Aorta (tissue), 5 donors: ENCODE data around the gene PIEZO2. TPM values are rescaled to one million over a fixed set of nuclear protein-coding genes. Genes with fewer than 3 reads are reported as not detected.

Source experiments
- ATAC-seq: fragments of 200-7000 bp; cut with Tn5 transposase; one replicate; pipeline ENCODE4 v1.9.1; 2022; ENCODE audit warnings: moderate library complexity; ENCODE audit not compliant: low FRiP score
- DNase-seq, 2 donors: peaks; one replicate each; pipeline ENCODE4 v3.0.0-alpha.2; 2020
- H3K27ac ChIP-seq, 2 donors: one replicate each; pipeline ENCODE4 v1.5.1; 2013; ENCODE audit warnings: low read length in 2 of 2, mild to moderate bottlenecking in 2 of 2, moderate library complexity in 2 of 2, control low read depth in 1 of 2, inconsistent platforms in 1 of 2, low read depth in 1 of 2
- H3K27me3 ChIP-seq, 2 donors: one replicate each; pipeline ENCODE4 v1.6.1; 2013; ENCODE audit warnings: control low read depth in 1 of 2, low read length in 1 of 2, mild to moderate bottlenecking in 1 of 2, moderate library complexity in 1 of 2; ENCODE audit not compliant: insufficient read depth in 2 of 2, control insufficient read depth in 1 of 2
- H3K36me3 ChIP-seq, 2 donors: one replicate each; pipeline ENCODE4 v1.6.1; 2013; ENCODE audit warnings: control low read depth in 1 of 2, low read length in 1 of 2, mild to moderate bottlenecking in 1 of 2; ENCODE audit not compliant: insufficient read depth in 2 of 2, control insufficient read depth in 1 of 2
- H3K4me1 ChIP-seq, 2 donors: one replicate each; pipeline ENCODE4 v1.6.1; 2013; ENCODE audit warnings: low read length in 2 of 2, control low read depth in 1 of 2, mild to moderate bottlenecking in 1 of 2, moderate library complexity in 1 of 2; ENCODE audit not compliant: insufficient read depth in 2 of 2, control insufficient read depth in 1 of 2
- H3K4me3 ChIP-seq, 2 donors: one replicate each; pipeline ENCODE4 v1.5.1; 2013; ENCODE audit warnings: low read length in 2 of 2, control low read depth in 1 of 2, mild to moderate bottlenecking in 1 of 2
- H3K9me3 ChIP-seq: one replicate; pipeline ENCODE4 v1.6.1; 2013; ENCODE audit warnings: mild to moderate bottlenecking, low read length; ENCODE audit not compliant: control insufficient read depth
- WGBS, 2 donors: extraction: QIAGEN DNeasy Blood & Tissue Kit; methylation state at CpG; one replicate each; pipeline ENCODE4 v1.1.7; 2013; 5-methylcytosine and 5-hydroxymethylcytosine counted together
- intact Hi-C, 2 donors: fragments of 100-400 bp; cut with DNase I; formaldehyde crosslinking; loops; one replicate each; pipeline versions ENCODE4 v1.14.2 to v1.15.0; 2022
- polyA plus RNA-seq, 2 donors: library from polyadenylated mRNA; stranded (reverse); fragments of 200-250 nt; gene quantifications; one replicate each; pipeline ENCODE4 v1.2.3, GENCODE V29; 2013
- total RNA-seq, 2 donors: library from RNA; stranded (reverse); fragmentation: NEBNext Ultra II Directional; extraction: Animal tissue kit (Norgen Biotek cat#: 25700); gene quantifications; one replicate each; pipeline ENCODE4 v1.2.1, GENCODE V29; 2021
- donor health status: healthy with polysubstance abuse.
- donor health status: Bipolar disorder and iron deficiency.
- donor health status: DM: no; HTN: no; CAD: no.
- donor health status: DM: no; HTN: no; CAD: no.
- donor health status: DM: yes; HTN: yes; CAD: no.

The PIEZO2 gene
- total and polyA plus RNA-seq, 4 donors, result 0.50 to 8.8 (median 1.6) TPM

- H3K4me1 ChIP-seq, result no peaks in the 10 kb centered on the region
- 95 to 97% methylated on average over 2 of the region's 2 CpGs for WGBS, 2 donors
- H3K4me3 ChIP-seq, result no peak overlapping the region
- no peak overlapping the region for H3K27ac ChIP-seq
- DNase-seq, result no peak
- intact Hi-C loops, result no loop called here
- peaks cover 4% of the 10 kb centered on the region for H3K9me3 ChIP-seq
- no peaks in the 10 kb centered on the region for H3K36me3 ChIP-seq
- H3K27me3 ChIP-seq, result no peaks in the 10 kb centered on the region
- no peak for ATAC-seq
Measured at GRCh38 chr18:10826400-10826799, 323.0 kb downstream of the PIEZO2 start.

GRCh38 chr18:10822456-10822855, 326.9 kb downstream of the PIEZO2 start:
- H3K4me1 ChIP-seq, result no peaks in the 10 kb centered on the region
- no peak for ATAC-seq
- no peak overlapping the region for H3K27ac ChIP-seq
- no peak for DNase-seq
- H3K36me3 ChIP-seq, result no peaks in the 10 kb centered on the region
- WGBS, 2 donors, result 57 to 67% methylated on average over 6 of the region's 6 CpGs
- peaks cover 2% of the 10 kb centered on the region for H3K9me3 ChIP-seq
- H3K4me3 ChIP-seq, result no peak overlapping the region
- intact Hi-C loops, result no loop called here
- H3K27me3 ChIP-seq, result no peaks in the 10 kb centered on the region

GRCh38 chr18:10820681-10821080, 328.7 kb downstream of the PIEZO2 start:
- ATAC-seq, result no peak
- no peaks in the 10 kb centered on the region for H3K36me3 ChIP-seq

GRCh38 chr18:10814336-10814735, 335.0 kb downstream of the PIEZO2 start:
- WGBS, 2 donors, result 88 to 94% methylated on average over 4 of the region's 4 CpGs
- H3K9me3 ChIP-seq, result peaks cover 2% of the 10 kb centered on the region
- H3K36me3 ChIP-seq, result no peaks in the 10 kb centered on the region
- H3K4me3 ChIP-seq, result no peak overlapping the region
- H3K4me1 ChIP-seq, result no peaks in the 10 kb centered on the region
- DNase-seq (no peak), ATAC-seq (no peak)
- no peak overlapping the region for H3K27ac ChIP-seq
- H3K27me3 ChIP-seq, result no peaks in the 10 kb centered on the region
- intact Hi-C loops, result no loop called here

More at GRCh38 chr18:10820681-10821080, 328.7 kb downstream of the PIEZO2 start:
- intact Hi-C loops, result no loop called here
- Histone ChIP-seq H3K27ac (no peak overlapping the region), H3K9me3 (no peaks in the 10 kb centered on the region), H3K4me3 (no peak overlapping the region), H3K27me3 (no peaks in the 10 kb centered on the region), H3K4me1 (no peaks in the 10 kb centered on the region)
- WGBS, 2 donors, result 56 to 81% methylated on average over 5 of the region's 5 CpGs
- DNase-seq, result no peak

GRCh38 chr18:10805587-10806118, 343.7 kb downstream of the PIEZO2 start:
- H3K4me3 ChIP-seq, result no peak overlapping the region
- no peaks in the 10 kb centered on the region for H3K27me3 ChIP-seq
- 97 to 99% methylated on average over 3 of the region's 3 CpGs for WGBS, 2 donors
- no peaks in the 10 kb centered on the region for H3K9me3 ChIP-seq
- intact Hi-C loops, result loop anchor here in 1 of 2 donors (10.0 kb wide), 1 partner anchor 61 kb away; no protein-coding TSS in a partner anchor
- no peak overlapping the region for H3K27ac ChIP-seq
- ATAC-seq (no peak), DNase-seq (no peak)
- H3K4me1 ChIP-seq, result no peaks in the 10 kb centered on the region
- no peaks in the 10 kb centered on the region for H3K36me3 ChIP-seq

- H3K36me3 ChIP-seq, result no peaks in the 10 kb centered on the region
- no peak overlapping the region for H3K27ac ChIP-seq
- DNase-seq, result no peak
- intact Hi-C loops, result loop anchor here in 1 of 2 donors (10.0 kb wide), 1 partner anchor 59 kb away; no protein-coding TSS in a partner anchor
- WGBS, 2 donors, result 90 to 93% methylated on average over 9 of the region's 9 CpGs
- H3K4me3 ChIP-seq, result no peak overlapping the region
- no peaks in the 10 kb centered on the region for H3K9me3 ChIP-seq
- H3K4me1 ChIP-seq, result no peaks in the 10 kb centered on the region
- ATAC-seq, result no peak
- H3K27me3 ChIP-seq, result no peaks in the 10 kb centered on the region
Measured at GRCh38 chr18:10804126-10804525, 345.2 kb downstream of the PIEZO2 start.

GRCh38 chr18:10798727-10799550, 350.4 kb downstream of the PIEZO2 start:
- no peak overlapping the region for H3K4me3 ChIP-seq
- H3K4me1 ChIP-seq, result no peaks in the 10 kb centered on the region
- no peaks in the 10 kb centered on the region for H3K9me3 ChIP-seq
- H3K36me3 ChIP-seq, result no peaks in the 10 kb centered on the region
- no peak for DNase-seq
- no peak overlapping the region for H3K27ac ChIP-seq
- ATAC-seq, result no peak
- 60 to 72% methylated on average over 7 of the region's 7 CpGs for WGBS, 2 donors
- intact Hi-C loops, result no loop called here
- H3K27me3 ChIP-seq, result no peaks in the 10 kb centered on the region

GRCh38 chr18:10797896-10798295, 351.5 kb downstream of the PIEZO2 start:
- intact Hi-C loops, result no loop called here
- H3K36me3 ChIP-seq, result no peaks in the 10 kb centered on the region
- no peaks in the 10 kb centered on the region for H3K9me3 ChIP-seq
- no peak for ATAC-seq
- H3K27me3 ChIP-seq, result no peaks in the 10 kb centered on the region
- H3K4me3 ChIP-seq, result no peak overlapping the region
- no peak overlapping the region for H3K27ac ChIP-seq
- no peak for DNase-seq
- WGBS, 2 donors, result 94 to 100% methylated on average over 1 of the region's 1 CpG
- no peaks in the 10 kb centered on the region for H3K4me1 ChIP-seq

GRCh38 chr18:10794771-10795170, 354.6 kb downstream of the PIEZO2 start:
- DNase-seq, result no peak
- Histone ChIP-seq H3K4me1 (no peaks in the 10 kb centered on the region), H3K4me3 (no peak overlapping the region), H3K36me3 (no peaks in the 10 kb centered on the region), H3K27me3 (no peaks in the 10 kb centered on the region), H3K9me3 (no peaks in the 10 kb centered on the region), H3K27ac (no peak overlapping the region)
- ATAC-seq, result no peak
- intact Hi-C loops, result no loop called here
- 88 to 92% methylated on average over 7 of the region's 7 CpGs for WGBS, 2 donors
